Loucy (cell line): ENCODE data around the gene CYFIP1.

Experiments used
- CTCF ChIP-seq: fragments of 200-600 bp; sonication (generic); conservative IDR thresholded peaks from 2 replicates; pipeline ENCODE4 v1.5.1; 2014; ENCODE audit warnings: mild to moderate bottlenecking, antibody characterized with exemption, low read length
- EZH2phosphoT487 ChIP-seq: fragments of 200-600 bp; IDR thresholded peaks from 2 replicates; pipeline ENCODE4 v1.6.1; 2018; ENCODE audit warnings: antibody characterized with exemption, mild to moderate bottlenecking, moderate library complexity, borderline replicate concordance

DNA sequence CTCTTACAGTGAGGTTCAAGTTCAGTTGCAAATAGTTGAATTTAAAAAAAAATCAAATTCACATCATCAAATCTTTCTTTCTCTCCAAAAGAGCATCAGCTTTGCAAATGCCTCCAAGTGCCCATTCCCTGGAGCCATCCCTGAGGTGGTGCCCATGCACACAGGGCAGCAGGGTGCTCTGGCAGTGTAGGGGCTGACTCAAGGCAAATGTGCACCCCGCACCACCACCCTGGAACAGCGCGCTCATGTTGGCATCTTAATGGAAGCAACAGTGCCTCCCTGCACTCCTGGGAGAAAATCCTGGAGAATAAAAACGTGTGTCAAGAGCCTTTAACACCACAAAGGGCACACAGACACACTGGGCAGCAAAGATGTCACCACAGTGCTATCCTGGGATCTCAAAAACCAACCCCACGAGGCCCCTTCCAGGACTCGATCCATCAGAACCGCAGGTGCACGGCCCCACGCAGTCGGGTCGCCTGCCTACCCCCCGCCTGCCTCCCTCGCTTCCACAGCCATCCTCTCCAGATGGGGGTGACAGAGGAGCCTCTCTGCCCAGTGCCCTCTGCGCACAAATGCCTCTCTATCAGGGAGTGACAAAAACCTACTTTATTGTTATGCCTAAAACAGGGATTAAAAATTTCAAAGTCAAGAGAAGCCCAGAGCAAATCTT is 90.9 kb downstream of the CYFIP1 start:
- no peak for TF ChIP-seq CTCF
- TF ChIP-seq EZH2phosphoT487 = no peak
